GM18951 (cell line): ENCODE results near the gene CHL1.

Experiments used
- POLR2A ChIP-seq: IDR thresholded peaks from 4 replicates; pipeline ENCODE4 v1.6.1; 2011; ENCODE audit warnings: mild to moderate bottlenecking; ENCODE audit not compliant: insufficient read length, insufficient read depth; ENCODE audit errors: extremely low read depth
- in situ Hi-C: fragments of 300-500 bp; cut with MboI; formaldehyde crosslinking; loops from one replicate; pipeline ENCODE4 v1.12.0; 2022; ENCODE audit warnings: low sequenced_read_pairs, mixed read lengths, inconsistent platforms; ENCODE audit not compliant: unreplicated experiment

Gene CHL1

DNA sequence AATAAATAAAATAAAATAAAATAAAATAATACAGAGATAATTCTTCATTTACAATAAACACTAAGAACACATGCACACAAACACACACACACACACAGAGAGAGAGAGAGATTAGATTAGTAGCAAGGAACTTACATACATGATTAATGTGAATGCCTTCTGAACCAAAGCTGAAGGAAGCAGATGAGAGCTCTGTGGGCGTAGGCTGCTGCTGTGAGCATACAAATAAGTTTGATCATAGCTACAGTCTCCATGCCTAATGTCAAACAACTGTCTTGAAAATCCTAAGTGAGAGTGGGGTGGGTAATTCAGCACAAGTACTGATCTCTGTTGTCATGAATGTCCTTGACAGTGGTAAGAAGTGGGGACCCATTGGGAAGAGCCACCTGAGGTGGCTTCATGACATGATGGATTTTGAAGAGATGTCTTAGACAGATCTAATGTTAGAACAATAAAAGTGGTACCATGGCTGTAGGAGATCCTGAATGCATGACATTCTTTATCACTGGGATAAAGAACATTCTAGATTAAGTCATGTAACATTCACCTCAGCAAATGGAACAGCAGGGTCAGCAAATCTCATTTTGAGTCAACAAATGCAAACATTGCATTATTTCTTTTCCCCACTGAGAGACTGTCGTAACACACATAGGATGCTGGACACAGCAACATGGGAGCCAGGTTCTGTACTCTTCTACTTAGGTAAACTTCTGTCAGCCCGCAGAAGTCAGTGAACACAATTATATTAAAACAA is 46.2 kb downstream of the CHL1 start:
- in situ Hi-C loops: no loop called here
- TF ChIP-seq POLR2A: no peak

DNA sequence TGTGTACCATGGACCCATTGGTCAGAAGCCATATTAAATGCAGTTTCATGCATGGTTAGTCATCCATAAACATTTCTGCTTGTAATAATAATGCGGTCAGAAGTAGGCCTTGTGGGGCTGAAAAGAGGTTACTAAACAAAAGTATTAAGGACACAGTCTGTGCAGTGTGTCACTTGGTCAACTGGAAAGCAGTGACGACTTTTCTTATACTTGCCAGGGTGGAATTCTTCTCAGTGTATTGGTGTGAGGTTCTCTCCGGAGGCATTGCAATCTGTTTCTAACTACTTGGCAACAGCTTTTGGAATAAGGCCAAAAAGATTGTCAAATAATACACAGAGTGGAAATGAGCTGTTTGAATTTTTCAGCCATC is 46.8 kb downstream of the CHL1 start:
- in situ Hi-C loops: no loop called here
- TF ChIP-seq POLR2A: no peak

DNA sequence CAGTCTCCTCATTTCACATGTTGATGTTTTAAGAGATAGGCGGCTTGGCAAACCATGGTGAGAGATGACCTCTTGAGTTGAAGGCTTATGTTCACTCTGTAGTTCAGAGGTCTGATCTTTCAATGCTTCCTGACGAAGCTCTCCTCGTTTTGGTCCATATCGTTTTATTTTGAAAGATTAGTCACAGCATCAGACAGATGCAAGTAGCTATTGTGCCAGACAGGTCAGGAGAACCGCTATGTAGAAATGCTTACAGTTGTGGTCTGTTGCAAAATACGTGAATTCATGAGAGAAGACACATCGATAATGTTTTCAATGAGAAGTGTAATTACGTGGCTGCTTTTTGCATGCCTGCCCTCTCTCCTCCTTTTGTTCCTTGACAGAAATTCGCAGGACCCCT is 47.5 kb downstream of the CHL1 start:
- no peak for TF ChIP-seq POLR2A
- in situ Hi-C loops: no loop called here

DNA sequence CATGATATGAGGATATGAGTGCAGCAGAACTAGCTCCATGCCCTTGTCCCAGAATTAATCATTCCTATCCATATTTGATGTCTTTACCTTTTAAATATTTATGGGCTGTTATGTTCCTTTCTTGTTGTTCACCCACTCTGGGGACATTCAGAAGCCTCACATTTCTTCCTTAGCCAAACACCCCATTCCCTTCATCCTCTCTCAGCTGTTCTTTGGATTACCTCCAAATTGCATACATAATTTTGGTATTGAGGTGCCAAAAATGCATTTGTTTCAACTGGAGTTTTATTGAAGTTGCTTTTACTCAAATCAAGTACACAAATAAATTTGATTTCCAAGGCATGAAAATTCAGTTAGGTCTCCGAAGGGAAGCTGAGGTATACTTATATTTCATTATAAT is 51.4 kb downstream of the CHL1 start:
- in situ Hi-C loops: no loop called here
- TF ChIP-seq POLR2A: no peak

DNA sequence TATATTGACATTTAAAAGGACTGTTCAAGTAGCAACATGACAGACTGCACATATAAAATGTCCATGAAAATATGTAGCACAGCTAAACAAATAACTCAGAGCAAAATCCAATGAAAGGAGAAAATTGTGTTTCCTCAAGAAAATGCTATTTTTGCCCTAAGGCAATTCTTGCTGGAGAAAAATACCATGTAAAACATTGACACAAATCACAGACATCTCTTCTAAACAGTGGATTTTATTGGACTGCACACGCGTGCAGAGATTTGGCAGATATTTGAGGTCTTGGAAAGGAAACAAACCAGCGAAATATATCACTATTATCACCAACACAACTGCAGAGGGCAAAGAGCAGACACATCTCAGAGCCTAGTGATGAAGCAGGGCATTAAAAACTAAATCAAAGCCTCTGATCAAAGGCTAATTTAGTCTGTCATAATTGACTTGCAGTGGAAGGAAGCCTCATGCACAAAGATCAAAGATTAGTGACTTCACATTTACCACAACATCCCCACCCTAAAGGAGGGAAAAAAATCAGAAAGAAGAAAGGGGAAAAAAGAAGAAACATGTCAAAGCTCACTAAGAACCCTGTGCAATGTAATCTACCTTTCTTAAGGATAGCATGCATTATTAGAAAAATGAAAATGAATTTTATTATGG is 52.4 kb downstream of the CHL1 start:
- in situ Hi-C loops: no loop called here
- no peak for TF ChIP-seq POLR2A

DNA sequence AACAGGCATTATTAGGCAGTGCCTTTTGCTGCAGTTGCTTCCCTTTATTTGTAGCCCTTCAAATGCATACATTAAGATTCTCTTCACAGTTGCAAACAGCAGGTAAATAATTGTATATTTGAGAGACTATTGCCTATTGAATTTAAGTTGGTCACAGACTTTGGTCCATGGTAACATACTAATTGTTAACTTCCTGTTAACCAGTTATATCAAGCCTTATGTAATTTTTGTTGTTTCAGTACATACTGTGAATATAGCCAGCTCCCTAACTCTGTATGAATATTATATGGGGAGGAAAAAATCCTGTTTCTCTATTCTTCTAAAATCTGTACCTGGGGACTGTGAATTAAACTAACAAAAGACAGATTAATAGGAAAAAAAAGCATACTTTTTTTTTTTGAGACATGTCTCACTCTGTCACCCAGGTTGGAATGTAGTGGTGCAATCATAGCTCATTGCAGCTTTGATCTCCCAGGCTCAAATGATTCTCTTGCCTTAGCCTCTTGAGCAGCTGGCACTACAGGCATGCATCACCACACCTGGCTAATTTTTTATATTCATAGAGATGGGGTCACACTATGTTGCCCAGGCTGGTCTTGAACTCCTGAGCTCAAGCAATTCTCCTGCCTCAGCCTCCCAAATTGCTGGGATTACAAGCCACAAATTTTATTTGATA is 53.2 kb downstream of the CHL1 start:
- TF ChIP-seq POLR2A: no peak
- in situ Hi-C loops: no loop called here

DNA sequence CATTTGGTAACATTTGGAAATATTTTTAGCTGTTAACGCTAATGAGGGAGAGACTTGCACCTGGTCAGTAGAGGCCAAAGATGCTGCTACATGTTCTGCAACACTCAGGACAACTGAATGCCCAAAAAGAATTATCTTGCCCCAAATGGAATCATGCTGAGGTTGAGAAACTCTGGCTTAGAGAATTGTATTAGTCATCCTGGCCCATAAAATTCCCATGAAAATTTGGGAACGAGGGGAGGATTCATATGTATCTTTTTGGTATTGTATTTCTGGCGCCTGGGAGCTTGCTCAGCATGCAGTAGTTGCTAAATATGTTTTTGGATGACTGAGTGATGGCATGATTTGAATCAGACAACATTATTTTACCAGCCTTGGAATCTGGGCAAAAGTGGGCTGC is 59.9 kb downstream of the CHL1 start:
- TF ChIP-seq POLR2A: no peak
- in situ Hi-C loops: no loop called here

DNA sequence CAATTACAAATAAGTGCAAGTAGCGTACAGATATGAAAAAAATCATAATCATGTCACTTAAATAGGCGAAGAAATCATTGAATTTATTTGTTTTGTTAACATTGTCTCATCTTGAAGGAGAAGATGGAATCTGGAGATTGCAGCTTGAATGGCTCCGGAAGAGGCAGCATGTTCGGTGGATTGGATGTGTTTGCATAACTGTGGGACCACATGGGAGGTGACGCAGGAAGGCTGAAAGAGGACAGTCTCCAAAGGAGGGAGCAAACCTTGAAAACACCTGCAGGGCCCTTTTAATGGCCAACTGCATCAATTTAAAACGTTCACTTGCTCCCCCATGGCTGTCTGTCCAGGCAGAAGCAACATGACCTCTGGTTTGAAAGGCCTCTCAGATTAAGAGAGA is 61.3 kb downstream of the CHL1 start:
- in situ Hi-C loops: no loop called here
- no peak for TF ChIP-seq POLR2A

DNA sequence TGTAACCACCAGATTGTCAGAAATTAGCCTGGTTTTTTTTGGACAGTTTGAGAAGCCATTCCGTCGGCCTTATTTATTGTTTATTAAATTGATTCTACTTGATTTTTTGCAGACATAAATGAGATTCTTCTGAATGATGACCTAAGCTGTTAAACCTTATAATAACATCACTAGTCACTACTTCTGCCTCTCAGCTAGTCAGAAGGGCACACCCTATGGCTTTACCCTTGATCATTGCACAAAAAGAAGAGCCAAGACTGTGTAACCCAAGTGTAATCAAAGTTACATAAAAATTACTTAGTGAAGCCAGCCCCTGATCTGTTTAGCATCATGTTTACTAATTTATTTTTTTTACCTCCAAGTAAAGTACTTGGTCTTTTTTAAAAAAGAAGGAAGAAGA is 64.3 kb downstream of the CHL1 start:
- in situ Hi-C loops: no loop called here
- TF ChIP-seq POLR2A: no peak

DNA sequence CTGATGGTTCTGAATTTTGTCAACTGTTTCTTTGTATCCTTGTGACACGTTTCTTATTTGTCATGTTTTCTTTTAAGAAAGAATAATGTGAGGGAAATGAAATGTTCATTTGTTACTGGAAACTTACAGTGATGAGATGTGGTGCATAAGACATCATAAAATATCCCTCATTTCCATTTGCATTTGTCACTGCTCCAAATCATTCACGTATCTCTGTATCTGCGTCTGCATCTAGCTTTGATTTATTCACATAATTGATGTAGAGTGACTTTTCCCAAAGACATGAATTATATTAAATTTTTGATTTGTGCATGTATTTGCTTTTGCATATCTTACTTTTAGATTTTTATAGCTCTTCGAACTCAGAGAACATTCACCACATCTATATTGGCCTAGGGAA is 66.8 kb downstream of the CHL1 start:
- TF ChIP-seq POLR2A: no peak
- in situ Hi-C loops: no loop called here

DNA sequence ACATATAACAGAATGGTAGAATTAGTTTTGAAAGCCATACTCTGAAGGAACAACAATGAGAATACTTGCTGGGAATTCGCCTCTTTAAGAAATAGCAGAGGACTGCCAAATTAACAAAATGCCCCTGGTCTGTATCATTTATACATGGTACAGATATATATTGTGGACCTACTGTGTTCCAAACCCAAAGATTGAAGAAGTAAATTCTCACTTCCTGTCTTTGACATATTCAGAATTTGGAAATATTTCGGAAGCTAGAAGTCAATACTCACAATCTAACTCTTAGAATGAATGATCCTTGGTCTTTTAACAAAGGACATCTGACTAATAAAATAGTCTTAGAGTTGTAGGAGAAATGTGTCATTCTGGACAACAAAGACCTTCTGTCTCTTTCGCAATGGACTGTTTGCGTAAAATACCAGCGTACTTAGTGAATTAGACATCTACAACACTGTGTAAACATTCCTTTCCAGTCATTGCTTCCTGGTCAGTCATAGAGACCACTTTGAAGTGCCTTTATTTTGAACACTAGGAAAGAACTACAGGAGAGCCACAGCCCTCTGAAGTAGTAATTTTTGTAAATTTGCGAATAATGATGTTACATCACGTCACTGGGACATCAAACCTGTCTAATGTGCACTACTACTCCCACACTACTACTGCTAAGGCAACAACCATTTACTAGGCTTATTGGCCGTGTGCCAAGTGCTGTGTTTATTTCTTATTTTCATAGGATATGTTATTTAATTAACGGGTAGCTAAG is 68.0 kb downstream of the CHL1 start:
- in situ Hi-C loops: no loop called here
- no peak for TF ChIP-seq POLR2A

DNA sequence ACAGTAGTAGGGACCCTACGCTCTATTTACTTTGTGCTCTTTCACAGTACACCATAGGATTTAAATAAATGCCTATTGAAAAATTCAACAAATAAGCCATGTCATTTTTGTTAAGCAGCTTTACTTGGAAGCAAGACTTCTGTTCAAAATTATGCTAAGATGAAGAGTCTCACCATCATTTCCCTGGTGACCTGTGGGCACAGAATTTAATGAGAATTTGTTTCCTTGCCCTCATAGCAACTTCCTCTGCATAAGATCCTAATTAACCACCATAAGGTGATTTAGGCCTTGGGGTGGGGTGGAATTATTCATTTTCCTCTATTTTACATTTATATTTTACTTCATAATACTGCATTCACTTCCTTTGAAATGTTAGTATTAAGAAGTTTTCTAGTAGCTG is 70.5 kb downstream of the CHL1 start:
- in situ Hi-C loops: no loop called here

DNA sequence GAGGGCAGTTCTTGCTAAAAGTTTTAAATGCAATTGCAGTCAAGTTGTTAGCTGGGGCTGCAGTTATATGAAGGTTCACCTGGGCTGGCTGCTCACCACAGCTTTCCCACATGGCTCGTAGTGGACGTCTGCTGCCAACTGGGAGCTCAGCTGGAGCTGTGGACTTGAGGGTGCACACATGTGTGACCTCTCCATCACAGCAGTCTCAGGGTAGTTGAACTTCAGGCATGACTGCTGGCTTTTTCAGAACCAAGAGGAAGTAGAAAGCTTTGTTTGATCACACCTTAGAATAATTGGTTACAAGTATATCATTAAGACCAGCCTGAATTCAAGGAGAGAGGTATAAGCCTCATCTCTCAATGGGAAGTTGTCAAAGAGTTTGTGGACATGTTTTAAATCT is 74.1 kb downstream of the CHL1 start:
- TF ChIP-seq POLR2A: no peak
- in situ Hi-C loops: no loop called here

More for the DNA sequence above, 70.5 kb downstream of the CHL1 start:
- no peak for TF ChIP-seq POLR2A
